H9 (cell line): ENCODE measurements around the gene LARP4B. TPM values are rescaled to one million over a fixed set of nuclear protein-coding genes. Genes with fewer than 3 reads are reported as not detected.

ENCODE experiments used
- DNase-seq: peaks from one replicate; pipeline ENCODE4 v3.0.0-alpha.2; 2017
- H2AFZ ChIP-seq: one replicate; pipeline ENCODE4 v1.6.1; 2013; ENCODE audit warnings: mild to moderate bottlenecking, low read length, control low read depth, moderate library complexity
- H2AK5ac ChIP-seq: 2 replicates; pipeline ENCODE4 v1.6.1; 2013; ENCODE audit warnings: low read length, control low read depth, mixed read lengths; ENCODE audit not compliant: insufficient read length
- H2BK120ac ChIP-seq: one replicate; pipeline ENCODE4 v1.6.1; 2013; ENCODE audit warnings: low read depth, mild to moderate bottlenecking, low read length, control low read depth, inconsistent platforms; ENCODE audit not compliant: poor library complexity, severe bottlenecking
- H2BK12ac ChIP-seq: 2 replicates; pipeline ENCODE4 v1.6.1; 2013; ENCODE audit warnings: low read length, control low read depth, mixed read lengths, low read depth; ENCODE audit not compliant: insufficient read length
- H2BK15ac ChIP-seq: 2 replicates; pipeline ENCODE4 v1.6.1; 2013; ENCODE audit warnings: low read depth, low read length, control low read depth
- H2BK20ac ChIP-seq: one replicate; pipeline ENCODE4 v1.6.1; 2013; ENCODE audit warnings: low read depth, mild to moderate bottlenecking, low read length, control low read depth, inconsistent platforms; ENCODE audit not compliant: poor library complexity, severe bottlenecking
- H2BK5ac ChIP-seq: 2 replicates; pipeline ENCODE4 v1.6.1; 2013; ENCODE audit warnings: low read length, control low read depth, mixed read lengths; ENCODE audit not compliant: insufficient read length
- H3K14ac ChIP-seq: 2 replicates; pipeline ENCODE4 v1.6.1; 2013; ENCODE audit warnings: low read length, control low read depth; ENCODE audit not compliant: insufficient read depth
- H3K18ac ChIP-seq: 2 replicates; pipeline ENCODE4 v1.6.1; 2013; ENCODE audit warnings: low read depth, mild to moderate bottlenecking, mixed read lengths, low read length, control low read depth; ENCODE audit not compliant: insufficient read length
- H3K23ac ChIP-seq: 2 replicates; pipeline ENCODE4 v1.6.1; 2013; ENCODE audit warnings: low read length, control low read depth, mixed read lengths, low read depth; ENCODE audit not compliant: insufficient read length
- H3K23me2 ChIP-seq: 2 replicates; pipeline ENCODE4 v1.6.1; 2013; ENCODE audit warnings: low read depth, mild to moderate bottlenecking, mixed read lengths, low read length, control low read depth; ENCODE audit not compliant: insufficient read length, poor library complexity, severe bottlenecking
- H3K27ac ChIP-seq: 2 replicates; pipeline ENCODE4 v1.5.1; 2013; ENCODE audit warnings: low read length, control low read depth, mixed read lengths, low read depth; ENCODE audit not compliant: insufficient read length
- H3K27me3 ChIP-seq: 2 replicates; pipeline ENCODE4 v1.6.1; 2013; ENCODE audit warnings: low read length, control low read depth, inconsistent platforms; ENCODE audit not compliant: insufficient read depth
- H3K4ac ChIP-seq: 2 replicates; pipeline ENCODE4 v1.6.1; 2013; ENCODE audit warnings: low read depth, mild to moderate bottlenecking, control low read depth, inconsistent platforms, low read length, moderate library complexity
- H3K4me1 ChIP-seq: 2 replicates; pipeline ENCODE4 v1.6.1; 2013; ENCODE audit warnings: low read length, control low read depth, inconsistent platforms; ENCODE audit not compliant: insufficient read depth
- H3K4me2 ChIP-seq: 2 replicates; pipeline ENCODE4 v1.6.1; 2013; ENCODE audit warnings: low read length, control low read depth, mixed read lengths; ENCODE audit not compliant: insufficient read length, insufficient read depth
- H3K56ac ChIP-seq: 2 replicates; pipeline ENCODE4 v1.6.1; 2013; ENCODE audit warnings: low read depth, mild to moderate bottlenecking, mixed read lengths, low read length, control low read depth; ENCODE audit not compliant: insufficient read length
- H3K79me1 ChIP-seq: 2 replicates; pipeline ENCODE4 v1.6.1; 2013; ENCODE audit warnings: low read depth, mild to moderate bottlenecking, moderate library complexity, low read length, control low read depth, inconsistent platforms; ENCODE audit not compliant: insufficient read depth, poor library complexity, severe bottlenecking
- H3K79me2 ChIP-seq: 2 replicates; pipeline ENCODE4 v1.6.1; 2013; ENCODE audit warnings: low read length, control low read depth, inconsistent platforms; ENCODE audit not compliant: insufficient read depth
- H3K9ac ChIP-seq: 2 replicates; pipeline ENCODE4 v1.6.1; 2013; ENCODE audit warnings: low read length, control low read depth, mixed read lengths; ENCODE audit not compliant: insufficient read length; ENCODE audit errors: extremely low read depth
- H3K9me3 ChIP-seq: one replicate; pipeline ENCODE4 v1.6.1; 2013; ENCODE audit warnings: low read depth, low read length, inconsistent platforms; ENCODE audit not compliant: control insufficient read depth
- H3T11ph ChIP-seq: one replicate; pipeline ENCODE4 v1.6.1; 2013; ENCODE audit warnings: mild to moderate bottlenecking, low read length, control low read depth, inconsistent platforms
- H4K20me1 ChIP-seq: one replicate; pipeline ENCODE4 v1.6.1; 2013; ENCODE audit not compliant: control insufficient read depth, insufficient read length, insufficient read depth
- H4K5ac ChIP-seq: 2 replicates; pipeline ENCODE4 v1.6.1; 2013; ENCODE audit warnings: low read depth, mild to moderate bottlenecking, mixed read lengths, low read length, control low read depth; ENCODE audit not compliant: insufficient read length
- H4K8ac ChIP-seq: replicated peaks from 2 replicates; pipeline ENCODE4 v1.6.1; 2013; ENCODE audit warnings: low read length, control low read depth, mixed read lengths, low read depth; ENCODE audit not compliant: insufficient read length
- H4K91ac ChIP-seq: 2 replicates; pipeline ENCODE4 v1.6.1; 2013; ENCODE audit warnings: low read depth, mild to moderate bottlenecking, moderate library complexity, mixed read lengths, low read length, control low read depth; ENCODE audit not compliant: insufficient read length
- H3K27ac Mint-ChIP-seq, 3 experiments: 2 replicates in 2 of 3; 3 replicates in 1 of 3; pipeline ENCODE4 v1.8.0; 2020 to 2021; ENCODE audit warnings: mixed read lengths in 3 of 3, mild to moderate bottlenecking in 1 of 3, moderate library complexity in 1 of 3
- H3K27me3 Mint-ChIP-seq: 2 replicates; pipeline ENCODE4 v1.8.0; 2021; ENCODE audit warnings: low read depth, mild to moderate bottlenecking, moderate library complexity, mixed read lengths
- H3K36me3 Mint-ChIP-seq, 3 experiments: 2 replicates in 2 of 3; 3 replicates in 1 of 3; pipeline ENCODE4 v1.8.0; 2020 to 2021; ENCODE audit warnings: low read depth in 3 of 3, mixed read lengths in 3 of 3; ENCODE audit not compliant: insufficient read depth in 1 of 3
- H3K4me1 Mint-ChIP-seq, 2 experiments: 2 replicates each; pipeline ENCODE4 v1.8.0; 2020; ENCODE audit warnings: mixed read lengths in 2 of 2
- H3K4me3 Mint-ChIP-seq, 2 experiments: 2 replicates in 1 of 2; 3 replicates in 1 of 2; pipeline ENCODE4 v1.8.0; 2020 to 2021; ENCODE audit warnings: mild to moderate bottlenecking in 2 of 2, mixed read lengths in 2 of 2, moderate library complexity in 1 of 2
- H3K9me3 Mint-ChIP-seq, 2 experiments: 2 replicates in 1 of 2; 3 replicates in 1 of 2; pipeline ENCODE4 v1.8.0; 2020; ENCODE audit warnings: mild to moderate bottlenecking in 2 of 2, mixed read lengths in 2 of 2, moderate library complexity in 1 of 2
- WGBS: extraction: QIAGEN DNeasy Blood & Tissue Kit; methylation state at CpG from one replicate; pipeline ENCODE4 v1.1.7; 2013; ENCODE audit warnings: missing lambda C conversion rate, low lambda C conversion rate, mixed read lengths; ENCODE audit not compliant: insufficient read length; ENCODE audit errors: extremely low coverage; 5-methylcytosine and 5-hydroxymethylcytosine counted together
- total RNA-seq: library from RNA; stranded (reverse); gene quantifications from 2 replicates; pipeline ENCODE4 v1.2.1, GENCODE V29; 2021
- TF ChIP-seq, protein P1 (sequence below): fragments of 200-600 bp; sonication (generic); conservative IDR thresholded peaks from 3 replicates; pipeline ENCODE4 v1.8.0; 2021; ENCODE audit warnings: antibody characterized with exemption, mild to moderate bottlenecking

The LARP4B gene
- total RNA-seq, 1 experiment from 2014 or later, result 88.9 TPM

DNA sequence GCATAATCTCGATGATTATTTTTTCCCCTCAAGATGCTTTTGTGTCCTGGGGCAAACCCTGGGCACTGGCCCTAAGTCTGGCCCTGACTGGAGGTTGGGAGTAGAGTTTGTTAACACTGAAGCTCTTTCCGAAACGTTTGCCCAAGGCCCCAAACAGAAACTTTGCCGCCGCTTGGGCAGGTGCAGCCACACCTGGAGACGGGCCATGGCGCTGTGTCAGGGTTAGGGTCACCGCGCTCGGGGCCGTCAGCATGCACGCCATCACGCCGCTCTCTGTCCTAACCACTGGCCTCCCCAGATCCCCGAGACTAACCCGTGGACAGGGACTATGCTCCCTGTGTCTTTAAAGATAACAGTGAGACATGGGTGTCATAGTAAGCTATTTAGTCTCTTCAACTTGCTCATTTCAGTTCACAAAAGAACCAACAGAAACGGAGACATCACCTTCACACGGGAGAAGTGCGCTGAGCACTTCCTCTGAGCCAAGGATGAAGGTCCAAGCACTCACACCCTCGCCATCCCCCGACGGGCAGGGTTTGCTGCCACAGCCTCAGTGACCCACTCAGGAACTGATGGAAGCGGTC is 156.8 kb downstream of the LARP4B start:
- Histone ChIP-seq H2AK5ac (no peak overlapping the region), H3K27ac (no peak overlapping the region), H3K9me3 (no peaks in the 10 kb centered on the region), H3K18ac (no peak overlapping the region), H2AFZ (no peak overlapping the region), H3K27me3 (no peaks in the 10 kb centered on the region), H3K23me2 (no peaks in the 10 kb centered on the region), H3K23ac (no peak overlapping the region), H3T11ph (no peak overlapping the region), H3K9ac (no peak overlapping the region), H2BK20ac (no peak overlapping the region), H2BK12ac (no peak overlapping the region), H3K4me2 (no peak overlapping the region), H3K14ac (no peak overlapping the region), H3K79me1 (no peaks in the 10 kb centered on the region), H2BK15ac (no peak overlapping the region), H2BK120ac (no peak overlapping the region), H3K79me2 (no peaks in the 10 kb centered on the region), H3K56ac (no peak overlapping the region), H4K91ac (no peak overlapping the region), H4K8ac (no peak overlapping the region), H4K20me1 (no peaks in the 10 kb centered on the region), H4K5ac (no peak overlapping the region), H2BK5ac (no peak overlapping the region), H3K4ac (no peak overlapping the region), H3K4me1 (no peaks in the 10 kb centered on the region)
- no peak for DNase-seq
- Mint-ChIP-seq H3K36me3 (no peaks in the 10 kb centered on the region; a peak in 1 of 7 replicates), H3K9me3 (peaks cover 0 to 5% of the 10 kb centered on the region in 2 experiments; a peak in 2 of 5 replicates), H3K27me3 (no peaks in the 10 kb centered on the region; the same call in none of the 2 replicates), H3K4me1 (no peaks in the 10 kb centered on the region; a peak in 1 of 4 replicates), H3K4me3 (no peak overlapping the region), H3K27ac (no peak overlapping the region; a peak in 2 of 7 replicates)
- TF ChIP-seq, protein P1, sequence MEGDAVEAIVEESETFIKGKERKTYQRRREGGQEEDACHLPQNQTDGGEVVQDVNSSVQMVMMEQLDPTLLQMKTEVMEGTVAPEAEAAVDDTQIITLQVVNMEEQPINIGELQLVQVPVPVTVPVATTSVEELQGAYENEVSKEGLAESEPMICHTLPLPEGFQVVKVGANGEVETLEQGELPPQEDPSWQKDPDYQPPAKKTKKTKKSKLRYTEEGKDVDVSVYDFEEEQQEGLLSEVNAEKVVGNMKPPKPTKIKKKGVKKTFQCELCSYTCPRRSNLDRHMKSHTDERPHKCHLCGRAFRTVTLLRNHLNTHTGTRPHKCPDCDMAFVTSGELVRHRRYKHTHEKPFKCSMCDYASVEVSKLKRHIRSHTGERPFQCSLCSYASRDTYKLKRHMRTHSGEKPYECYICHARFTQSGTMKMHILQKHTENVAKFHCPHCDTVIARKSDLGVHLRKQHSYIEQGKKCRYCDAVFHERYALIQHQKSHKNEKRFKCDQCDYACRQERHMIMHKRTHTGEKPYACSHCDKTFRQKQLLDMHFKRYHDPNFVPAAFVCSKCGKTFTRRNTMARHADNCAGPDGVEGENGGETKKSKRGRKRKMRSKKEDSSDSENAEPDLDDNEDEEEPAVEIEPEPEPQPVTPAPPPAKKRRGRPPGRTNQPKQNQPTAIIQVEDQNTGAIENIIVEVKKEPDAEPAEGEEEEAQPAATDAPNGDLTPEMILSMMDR, result no peak
- WGBS, result no CpG with 5 or more reads among the region's 23 CpGs
